Panc1 (cell line): ENCODE results near the gene EIF2S2. TPM values are rescaled to one million over a fixed set of nuclear protein-coding genes. Genes with fewer than 3 reads are reported as not detected.
"Not testable (repeated sequence)": the region's sequence is repeated elsewhere in the genome, so short reads cannot be mapped to it uniquely, and the experiment has no call there.

ENCODE experiments used
- ATAC-seq: fragments of 200-7000 bp; cut with Tn5 transposase; 2 replicates; pipeline ENCODE4 v1.9.1; 2020; ENCODE audit warnings: mild to moderate bottlenecking, moderate library complexity
- BruUV-seq: library from RNA; stranded (reverse); fragments of 400-500 nt; replicated peaks from 2 replicates; lab custom pipeline; 2021; lab: Mats Ljungman, UMichigan
- CTCF ChIA-PET: fragments of 300-600 bp; sonication (Branson Sonifier 250); formaldehyde crosslinking; loops from one replicate; lab custom pipeline; 2022; ENCODE audit warnings: antibody characterized with exemption; lab: Charles Lee
- POLR2A ChIA-PET: fragments of 300-600 bp; sonication (Branson Sonifier 250); formaldehyde crosslinking; loops from one replicate; lab custom pipeline; 2022; ENCODE audit warnings: antibody characterized with exemption; lab: Charles Lee
- DNase-seq: peaks from one replicate; pipeline ENCODE4 v3.0.0-alpha.2; 2010; ENCODE audit warnings: low read depth, low spot score
- H3K27ac ChIP-seq: 2 replicates; pipeline ENCODE4 v1.5.1; 2011; ENCODE audit warnings: mild to moderate bottlenecking, low read length, inconsistent platforms
- H3K27me3 ChIP-seq: fragments of 200-500 bp; sonication (Bioruptor generic); 2 replicates; pipeline ENCODE4 v1.6.0; 2014; ENCODE audit warnings: low read length, inconsistent platforms; ENCODE audit not compliant: control insufficient read depth, insufficient read depth
- H3K36me3 ChIP-seq: fragments of 200-500 bp; sonication (Bioruptor generic); 2 replicates; pipeline ENCODE4 v1.5.1; 2014; ENCODE audit warnings: inconsistent platforms, mild to moderate bottlenecking, low read length, moderate library complexity; ENCODE audit not compliant: control insufficient read depth, insufficient read depth
- H3K4me1 ChIP-seq: 2 replicates; pipeline ENCODE4 v1.5.1; 2011; ENCODE audit warnings: inconsistent platforms, mild to moderate bottlenecking, low read length, moderate library complexity; ENCODE audit not compliant: control insufficient read depth, insufficient read depth
- H3K4me3 ChIP-seq, 2 experiments: 2 replicates each; pipeline ENCODE4 v1.5.1; 2011 to 2012; ENCODE audit warnings: low read depth in 2 of 2, low read length in 2 of 2, mild to moderate bottlenecking in 2 of 2, inconsistent platforms in 1 of 2, moderate library complexity in 1 of 2
- H3K9me3 ChIP-seq: fragments of 200-500 bp; sonication (Bioruptor generic); 2 replicates; pipeline ENCODE4 v1.5.1; 2014; ENCODE audit warnings: low read depth, mild to moderate bottlenecking, inconsistent platforms, low read length, moderate library complexity; ENCODE audit not compliant: control insufficient read depth, insufficient read depth
- CTCF ChIP-seq: fragments of 450-650 bp; IDR thresholded peaks from 2 replicates; pipeline ENCODE4 v1.5.1; 2017; ENCODE audit warnings: mild to moderate bottlenecking
- POLR2AphosphoS5 ChIP-seq: IDR thresholded peaks from 2 replicates; pipeline ENCODE4 v1.6.1; 2012; ENCODE audit warnings: mild to moderate bottlenecking, low read depth, low read length, moderate library complexity
- SIN3A ChIP-seq: IDR thresholded peaks from 2 replicates; pipeline ENCODE4 v1.6.1; 2012; ENCODE audit warnings: low read depth, mild to moderate bottlenecking, low read length, moderate library complexity, borderline replicate concordance; ENCODE audit not compliant: insufficient read depth
- TCF7L2 ChIP-seq: IDR thresholded peaks from 2 replicates; pipeline ENCODE4 v1.6.1; 2011; ENCODE audit warnings: mild to moderate bottlenecking, low read depth, low read length, inconsistent platforms
- in situ Hi-C: cut with HindIII; loops from 2 replicates; pipeline ENCODE4 v1.10.0; 2016; ENCODE audit warnings: low sequenced_read_pairs, low pct_unique_long_range_greater_than_20kb
- intact Hi-C: fragments of 100-400 bp; cut with micrococcal nuclease; formaldehyde crosslinking; loops from one replicate; pipeline ENCODE4 v1.10.0; 2022; ENCODE audit not compliant: unreplicated experiment
- total RNA-seq: library from RNA; stranded (reverse); gene quantifications from one replicate; pipeline ENCODE4 v1.2.1, GENCODE V29; 2021; ENCODE audit not compliant: unreplicated experiment
- TF ChIP-seq, protein P1 (sequence below), 2 experiments: IDR thresholded peaks; 2 replicates each; pipeline ENCODE4 v1.6.1; 2011 to 2012; ENCODE audit warnings: low read depth in 2 of 2, control low read depth in 1 of 2, low read length in 1 of 2, mild to moderate bottlenecking in 1 of 2, moderate library complexity in 1 of 2; ENCODE audit not compliant: insufficient read depth in 1 of 2

EIF2S2 gene
- total RNA-seq, 1 experiment from 2014 or later: 82.0 TPM

GRCh38 chr20:34141293-34141692, 29.2 kb upstream of the EIF2S2 start:
- ChIA-PET CTCF (interaction anchor here (0.6 kb wide), 1 partner anchor 354 kb away, joined by 3 read pairs; no protein-coding TSS in a partner anchor), POLR2A (no interaction called here)
- intact Hi-C loops (no loop called here), in situ Hi-C loops (no loop called here)
- Histone ChIP-seq H3K9me3 (no peaks in the 10 kb centered on the region), H3K36me3 (no peaks in the 10 kb centered on the region), H3K4me1 (peaks cover 4% of the 10 kb centered on the region; the same call in 1 of the 2 replicates), H3K4me3 (no peak overlapping the region), H3K27ac (no peak overlapping the region), H3K27me3 (peaks cover 4% of the 10 kb centered on the region; the same call in 1 of the 2 replicates)
- ATAC-seq (no peak), DNase-seq (no peak)
- TF ChIP-seq SIN3A (no peak), POLR2AphosphoS5 (no peak), CTCF (no peak), TCF7L2 (no peak)
- TF ChIP-seq, protein P1, sequence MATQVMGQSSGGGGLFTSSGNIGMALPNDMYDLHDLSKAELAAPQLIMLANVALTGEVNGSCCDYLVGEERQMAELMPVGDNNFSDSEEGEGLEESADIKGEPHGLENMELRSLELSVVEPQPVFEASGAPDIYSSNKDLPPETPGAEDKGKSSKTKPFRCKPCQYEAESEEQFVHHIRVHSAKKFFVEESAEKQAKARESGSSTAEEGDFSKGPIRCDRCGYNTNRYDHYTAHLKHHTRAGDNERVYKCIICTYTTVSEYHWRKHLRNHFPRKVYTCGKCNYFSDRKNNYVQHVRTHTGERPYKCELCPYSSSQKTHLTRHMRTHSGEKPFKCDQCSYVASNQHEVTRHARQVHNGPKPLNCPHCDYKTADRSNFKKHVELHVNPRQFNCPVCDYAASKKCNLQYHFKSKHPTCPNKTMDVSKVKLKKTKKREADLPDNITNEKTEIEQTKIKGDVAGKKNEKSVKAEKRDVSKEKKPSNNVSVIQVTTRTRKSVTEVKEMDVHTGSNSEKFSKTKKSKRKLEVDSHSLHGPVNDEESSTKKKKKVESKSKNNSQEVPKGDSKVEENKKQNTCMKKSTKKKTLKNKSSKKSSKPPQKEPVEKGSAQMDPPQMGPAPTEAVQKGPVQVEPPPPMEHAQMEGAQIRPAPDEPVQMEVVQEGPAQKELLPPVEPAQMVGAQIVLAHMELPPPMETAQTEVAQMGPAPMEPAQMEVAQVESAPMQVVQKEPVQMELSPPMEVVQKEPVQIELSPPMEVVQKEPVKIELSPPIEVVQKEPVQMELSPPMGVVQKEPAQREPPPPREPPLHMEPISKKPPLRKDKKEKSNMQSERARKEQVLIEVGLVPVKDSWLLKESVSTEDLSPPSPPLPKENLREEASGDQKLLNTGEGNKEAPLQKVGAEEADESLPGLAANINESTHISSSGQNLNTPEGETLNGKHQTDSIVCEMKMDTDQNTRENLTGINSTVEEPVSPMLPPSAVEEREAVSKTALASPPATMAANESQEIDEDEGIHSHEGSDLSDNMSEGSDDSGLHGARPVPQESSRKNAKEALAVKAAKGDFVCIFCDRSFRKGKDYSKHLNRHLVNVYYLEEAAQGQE (IDR thresholded peaks at IDR 0.05; ENCODE audit: insufficient read depth in 1 of 2, low read depth in 2 of 2, low read length in 1 of 2): no peak
- BruUV-seq: no TSS peak

- in situ Hi-C loops, ATAC-seq, BruUV-seq, H3K27ac ChIP-seq, H3K4me1 ChIP-seq, POLR2A ChIA-PET, H3K9me3 ChIP-seq, H3K4me3 ChIP-seq, CTCF ChIA-PET, intact Hi-C loops, H3K36me3 ChIP-seq, H3K27me3 ChIP-seq, DNase-seq: not testable (repeated sequence)
Observed at GRCh38 chr20:34135525-34136275, 23.7 kb upstream of the EIF2S2 start.

DNA sequence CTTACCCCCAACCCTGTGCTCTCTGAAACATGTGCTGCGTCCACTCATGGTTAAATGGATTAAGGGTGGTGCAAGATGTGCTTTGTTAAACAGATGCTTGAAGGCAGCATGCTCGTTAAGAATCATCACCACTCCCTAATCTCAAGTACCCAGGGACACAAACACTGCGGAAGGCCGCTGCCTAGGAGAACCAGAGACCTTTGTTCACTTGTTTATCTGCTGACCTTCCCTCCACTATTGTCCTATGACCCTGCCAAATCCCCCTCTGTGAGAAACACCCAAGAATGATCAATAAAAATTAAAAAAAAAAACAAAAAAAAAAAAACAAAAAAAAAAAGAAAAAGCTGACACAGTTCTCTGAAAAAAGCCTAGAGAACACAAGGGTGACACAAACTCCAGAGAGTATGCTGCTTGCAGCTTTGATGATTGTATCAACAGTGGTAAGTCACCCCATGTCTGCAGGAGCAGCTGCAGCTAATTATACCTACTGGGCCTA, 21.4 kb upstream of the EIF2S2 start:
- H3K36me3 ChIP-seq, BruUV-seq, POLR2A ChIA-PET, H3K4me3 ChIP-seq, intact Hi-C loops, H3K27ac ChIP-seq, ATAC-seq, in situ Hi-C loops, DNase-seq, H3K4me1 ChIP-seq, H3K27me3 ChIP-seq, H3K9me3 ChIP-seq: not testable (repeated sequence)
- CTCF ChIA-PET: interaction anchor here (0.6 kb wide), 1 partner anchor 50 kb away, joined by 3 read pairs; no protein-coding TSS in a partner anchor

GRCh38 chr20:34132943-34133342, 20.9 kb upstream of the EIF2S2 start:
- DNase-seq, intact Hi-C loops, H3K27ac ChIP-seq, BruUV-seq, POLR2A ChIA-PET, H3K36me3 ChIP-seq, H3K9me3 ChIP-seq, H3K4me1 ChIP-seq, CTCF ChIA-PET, in situ Hi-C loops, H3K4me3 ChIP-seq, H3K27me3 ChIP-seq, ATAC-seq: not testable (repeated sequence)

DNA sequence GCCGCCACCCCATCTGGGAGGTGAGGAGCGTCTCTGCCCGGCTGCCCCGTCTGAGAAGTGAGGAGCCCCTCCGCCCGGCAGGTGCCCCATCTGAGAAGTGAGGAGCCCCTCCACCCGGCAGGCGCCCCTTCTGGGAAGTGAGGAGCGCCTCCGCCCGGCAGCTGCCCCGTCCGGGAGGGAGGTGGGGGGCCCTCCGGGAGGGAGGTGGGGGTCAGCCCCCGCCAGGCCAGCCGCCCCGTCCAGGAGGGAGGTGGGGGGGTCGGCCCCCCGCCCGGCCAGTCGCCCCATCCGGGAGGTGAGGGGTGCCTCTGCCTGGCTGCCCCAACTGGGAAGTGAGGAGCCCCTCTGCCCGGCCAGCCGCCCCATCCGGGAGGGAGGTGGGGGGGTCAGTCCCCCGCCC, 20.4 kb upstream of the EIF2S2 start:
- ATAC-seq, H3K4me3 ChIP-seq, H3K27me3 ChIP-seq, BruUV-seq, H3K4me1 ChIP-seq, H3K36me3 ChIP-seq, in situ Hi-C loops, intact Hi-C loops, POLR2A ChIA-PET, CTCF ChIA-PET, H3K27ac ChIP-seq, H3K9me3 ChIP-seq, DNase-seq: not testable (repeated sequence)
